K562 (cell line): Measurements from ENCODE around the gene TAC3. TPM values are rescaled to one million over a fixed set of nuclear protein-coding genes. Genes with fewer than 3 reads are reported as not detected.

Experiments
- BRD4 ChIP-seq: fragments of 200-600 bp; sonication (generic); IDR thresholded peaks from 2 replicates; pipeline ENCODE4 v1.6.1; 2017; ENCODE audit warnings: inconsistent platforms
- BRF1 ChIP-seq: IDR thresholded peaks from 3 replicates; pipeline ENCODE4 v1.6.1; 2011; ENCODE audit warnings: borderline replicate concordance, mild to moderate bottlenecking; ENCODE audit not compliant: insufficient read length; ENCODE audit errors: extremely low read depth
- ERF ChIP-seq: fragments of 450-650 bp; formaldehyde crosslinking; IDR thresholded peaks from 2 replicates; pipeline ENCODE4 v1.4.0; 2020; ENCODE audit warnings: mild to moderate bottlenecking, mixed read lengths
- GTF3C2 ChIP-seq: IDR thresholded peaks from 3 replicates; pipeline ENCODE4 v1.6.1; 2011; ENCODE audit warnings: borderline replicate concordance, mild to moderate bottlenecking, moderate library complexity; ENCODE audit not compliant: insufficient read length; ENCODE audit errors: extremely low read depth
- HNRNPH1 ChIP-seq: fragments of 200-400 bp; formaldehyde crosslinking; optimal IDR thresholded peaks from 2 replicates; pipeline ENCODE3; 2017; ENCODE audit warnings: low read depth, mild to moderate bottlenecking, low read length, moderate library complexity
- KDM4B ChIP-seq, 2 experiments: fragments of 450-650 bp in 1 of 2; sonication (generic) in 1 of 2; IDR thresholded peaks; 2 replicates each; pipeline ENCODE4 v1.6.1; 2016 to 2017; ENCODE audit warnings: borderline replicate concordance in 2 of 2, antibody characterized with exemption in 1 of 2, low read depth in 1 of 2, mild to moderate bottlenecking in 1 of 2
- MBD1 ChIP-seq: fragments of 250-450 bp; sonication (Bioruptor Pico); IDR thresholded peaks from 2 replicates; pipeline ENCODE4 v1.8.0; 2022; ENCODE audit warnings: inconsistent platforms
- MYNN ChIP-seq, 2 experiments: sonication (generic); formaldehyde crosslinking in 1 of 2; IDR thresholded peaks; 2 replicates each; pipeline versions ENCODE4 v1.5.0 to v1.6.1; 2016 to 2020; ENCODE audit warnings: antibody characterized with exemption in 1 of 2, missing genetic modification reagents in 1 of 2
- PRMT5 ChIP-seq: sonication (generic); formaldehyde crosslinking; IDR thresholded peaks from 2 replicates; pipeline ENCODE4 v1.5.0; 2020; ENCODE audit warnings: missing genetic modification reagents
- SMAD2 ChIP-seq: fragments of 150-350 bp; IDR thresholded peaks from 2 replicates; pipeline ENCODE4 v1.6.1; 2014; ENCODE audit warnings: low read depth, mild to moderate bottlenecking, low read length
- THAP12 ChIP-seq: fragments of 250-450 bp; sonication (Bioruptor Pico); IDR thresholded peaks from 2 replicates; pipeline ENCODE4 v1.9.0; 2021; ENCODE audit warnings: mild to moderate bottlenecking, inconsistent platforms
- ZNF12 ChIP-seq: sonication (generic); formaldehyde crosslinking; IDR thresholded peaks from 2 replicates; pipeline ENCODE4 v1.4.0; 2020; ENCODE audit warnings: mild to moderate bottlenecking, missing genetic modification reagents
- ZNF282 ChIP-seq: sonication (generic); formaldehyde crosslinking; IDR thresholded peaks from 2 replicates; pipeline ENCODE4 v1.8.1; 2023; ENCODE audit warnings: missing genetic modification reagents
- polyA plus RNA-seq, 8 experiments: library from polyadenylated mRNA; depleted of rRNA in 4 of 8; stranded (reverse) in 5 of 8; unstranded in 3 of 8; fragments of >200 nt; fragmentation: Nextera tagmentation in 2 of 8; fragmentation: Illumina TruSeq in 1 of 8; extraction: Ambion mirVana in 2 of 8; extraction: Trizol in 1 of 8; gene quantifications; 2 replicates each; pipeline versions ENCODE4 v1.2.1 to v1.2.3, GENCODE V29; 2011 to 2014; ENCODE audit warnings: inconsistent platforms in 1 of 8, missing spikeins in 1 of 8
- total RNA-seq, 7 experiments: library from RNA; depleted of rRNA in 6 of 7; stranded (reverse); fragments of >200 nt in 6 of 7; fragmentation: Illumina TruSeq in 2 of 7; extraction: Trizol in 2 of 7; gene quantifications; 2 replicates each; pipeline versions ENCODE4 v1.2.1 to v1.2.3, GENCODE V29; 2011 to 2021; ENCODE audit warnings: low replicate concordance in 1 of 7
- TF ChIP-seq, protein P1 (sequence below): sonication (generic); formaldehyde crosslinking; IDR thresholded peaks from 2 replicates; pipeline ENCODE4 v1.8.1; 2022; ENCODE audit warnings: missing genetic modification reagents
- TF ChIP-seq, protein P2 (sequence below): sonication (generic); formaldehyde crosslinking; IDR thresholded peaks from 2 replicates; pipeline ENCODE4 v1.9.0; 2022; ENCODE audit warnings: mild to moderate bottlenecking, missing genetic modification reagents

Gene TAC3
- total and polyA plus RNA-seq, 9 of the 15 experiments (the other 6 are each of a cell fraction or from before 2014, with no cell fraction given), result 0.29 to 2.8 (median 1.4) TPM

GRCh38 chr12:56988207-56988739, 28.1 kb downstream of the TAC3 start (continued):
- no peak for TF ChIP-seq MYNN (IDR thresholded peaks at IDR 0.05)
- TF ChIP-seq MYNN (CRISPR knock-in tag; IDR thresholded peaks at IDR 0.05), result no peak
- no peak for TF ChIP-seq SMAD2
- TF ChIP-seq BRF1, result no peak
- no peak for TF ChIP-seq HNRNPH1
- TF ChIP-seq BRD4, result no peak
- 0 out of 2 replicates have a peak, but pooled peaks have one; percentile 37 for TF ChIP-seq ERF (CRISPR knock-in tag)
- TF ChIP-seq, protein P1, sequence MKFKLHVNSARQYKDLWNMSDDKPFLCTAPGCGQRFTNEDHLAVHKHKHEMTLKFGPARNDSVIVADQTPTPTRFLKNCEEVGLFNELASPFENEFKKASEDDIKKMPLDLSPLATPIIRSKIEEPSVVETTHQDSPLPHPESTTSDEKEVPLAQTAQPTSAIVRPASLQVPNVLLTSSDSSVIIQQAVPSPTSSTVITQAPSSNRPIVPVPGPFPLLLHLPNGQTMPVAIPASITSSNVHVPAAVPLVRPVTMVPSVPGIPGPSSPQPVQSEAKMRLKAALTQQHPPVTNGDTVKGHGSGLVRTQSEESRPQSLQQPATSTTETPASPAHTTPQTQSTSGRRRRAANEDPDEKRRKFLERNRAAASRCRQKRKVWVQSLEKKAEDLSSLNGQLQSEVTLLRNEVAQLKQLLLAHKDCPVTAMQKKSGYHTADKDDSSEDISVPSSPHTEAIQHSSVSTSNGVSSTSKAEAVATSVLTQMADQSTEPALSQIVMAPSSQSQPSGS, result no peak
- TF ChIP-seq GTF3C2, result no peak
- TF ChIP-seq MBD1, result no peak
- TF ChIP-seq KDM4B (IDR thresholded peaks at IDR 0.05; ENCODE audit: borderline replicate concordance in 2 of 2, low read depth in 1 of 2), result no peak
- TF ChIP-seq, protein P2, sequence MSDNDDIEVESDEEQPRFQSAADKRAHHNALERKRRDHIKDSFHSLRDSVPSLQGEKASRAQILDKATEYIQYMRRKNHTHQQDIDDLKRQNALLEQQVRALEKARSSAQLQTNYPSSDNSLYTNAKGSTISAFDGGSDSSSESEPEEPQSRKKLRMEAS (CRISPR knock-in tag), result peak; percentile 62; the same call in 1 of the 2 replicates
- TF ChIP-seq ZNF282, result no peak
- TF ChIP-seq ZNF12 (CRISPR knock-in tag), result no peak; the same call in 1 of the 2 replicates
- TF ChIP-seq PRMT5 (CRISPR knock-in tag), result no peak
- TF ChIP-seq THAP12 (CRISPR knock-in tag), result no peak
